ENCODE measurements around the gene CASKIN1. TPM values are rescaled to one million over a fixed set of nuclear protein-coding genes. Genes with fewer than 3 reads are reported as not detected.

Gene CASKIN1
- total and polyA plus RNA-seq, 2 of the 8 experiments (the other 6 are each of a cell fraction or from before 2014, with no cell fraction given): 1.2 to 6.4 TPM

- Histone ChIP-seq H2AK5ac (ENCODE audit: low read depth, low read length) (no peak overlapping the region), H3K4me3 (ENCODE audit: extremely low read depth in 1 of 4, insufficient read depth in 2 of 4, low read depth in 3 of 4, low read length in 4 of 4) (no peak overlapping the region), H2BK12ac (ENCODE audit: low read depth, low read length) (no peak overlapping the region), H3K79me2 (ENCODE audit: control insufficient read depth in 1 of 2, insufficient read depth in 2 of 2, low read length in 2 of 2) (peaks cover 23 to 68% of the 10 kb centered on the region in 2 experiments), H2BK20ac (ENCODE audit: low read length) (no peak overlapping the region), H3K56ac (replicated peaks; ENCODE audit: insufficient read length, low read depth, low read length) (no peak overlapping the region), H3K9ac (replicated peaks in 1 of 4; ENCODE audit: extremely low read depth in 1 of 4, low read depth in 3 of 4, low read length in 3 of 4) (no peak overlapping the region), H3K4me2 (ENCODE audit: insufficient read depth in 1 of 2, low read depth in 2 of 2, low read length in 2 of 2) (no peak overlapping the region), H2BK5ac (ENCODE audit: low read depth, low read length) (no peak overlapping the region), H4K8ac (ENCODE audit: extremely low read depth, insufficient read depth, low read length) (no peak overlapping the region), H3K27me3 (replicated peaks in 1 of 4; ENCODE audit: control insufficient read depth in 3 of 4, extremely low read depth in 1 of 4, insufficient read depth in 3 of 4, low read length in 3 of 4) (no peaks in the 10 kb centered on the region), H3K4ac (replicated peaks; ENCODE audit: insufficient read length, low read depth, low read length) (no peak overlapping the region), H2BK15ac (ENCODE audit: low read length) (no peak overlapping the region), H4K20me1 (replicated peaks in 1 of 2; ENCODE audit: control insufficient read depth in 1 of 2, insufficient read depth in 2 of 2, low read length in 2 of 2) (peaks cover 26 to 44% of the 10 kb centered on the region in 2 experiments), H3K14ac (ENCODE audit: insufficient read length) (no peak overlapping the region), H2BK120ac (replicated peaks; ENCODE audit: low read depth, low read length) (no peak overlapping the region), H4K5ac (ENCODE audit: insufficient read length, low read depth, low read length) (no peak overlapping the region), H3K23me2 (ENCODE audit: low read depth, low read length) (no peaks in the 10 kb centered on the region; the same call in 1 of the 2 replicates), H3K4me1 (replicated peaks in 1 of 4; ENCODE audit: control insufficient read depth in 3 of 4, insufficient read depth in 4 of 4, low read length in 3 of 4) (peaks cover 0 to 21% (median 11%) of the 10 kb centered on the region in 4 experiments; a peak in 3 of 7 replicates), H3K79me1 (ENCODE audit: low read depth, low read length) (peaks cover 24% of the 10 kb centered on the region), H3K18ac (ENCODE audit: extremely low read depth, low read length) (no peak overlapping the region), H3K23ac (ENCODE audit: insufficient read length) (no peak overlapping the region), H3K27ac (ENCODE audit: low read depth, low read length) (no peak overlapping the region), H3K36me3 (ENCODE audit: control insufficient read depth in 2 of 4, insufficient read depth in 4 of 4, low read length in 3 of 4) (peaks cover 7 to 17% (median 14%) of the 10 kb centered on the region in 4 experiments; a peak in 7 of 8 replicates), H4K91ac (replicated peaks; ENCODE audit: insufficient read length, low read length) (no peak overlapping the region), H3K9me3 (ENCODE audit: insufficient read depth in 2 of 2, low read depth in 1 of 2, low read length in 1 of 2) (peaks cover 0 to 17% of the 10 kb centered on the region in 2 experiments; a peak in 1 of 4 replicates), H2AFZ (ENCODE audit: low read length) (no peak overlapping the region)
- WGBS, 2 experiments (ENCODE audit: extremely low coverage in 1 of 2, insufficient coverage in 1 of 2, insufficient read length in 1 of 2, insufficient replicate concordance in 2 of 2, low coverage in 1 of 2, low lambda C conversion rate in 2 of 2, missing lambda C conversion rate in 1 of 2): 91% methylated on average over 9 of the region's 13 CpGs; no CpG with 5 or more reads in 1 of the 2 experiments
- DNase-seq (ENCODE audit: low read depth in 1 of 2, low spot score in 2 of 2) (no peak), FAIRE-seq (no peak)
- ChIA-PET CTCF (ENCODE audit: partially characterized antibody) (interaction anchor here (1.1 to 1.4 kb wide), 3 partner anchors 15 to 22 kb away, joined by 3 to 5 read pairs (median 5); no protein-coding TSS in a partner anchor), POLR2A (ENCODE audit: partially characterized antibody) (interaction anchor here (0.7 to 15.0 kb wide), 6 partner anchors 9 to 49 kb away, joined by 3 to 312 read pairs (median 4); partner anchors contain the start of gene RAB26)
- TF ChIP-seq TAF7 (optimal IDR thresholded peaks at IDR 0.05; ENCODE audit: borderline replicate concordance, low read depth, low read length) (no peak), CHD2 (IDR thresholded peaks at IDR 0.05; ENCODE audit: low read length) (no peak), RAD21 (IDR thresholded peaks at IDR 0.05 in 1 of 2, conservative IDR thresholded peaks at IDR 0.05 in 1 of 2; ENCODE audit: low read depth in 2 of 2, low read length in 2 of 2) (no peak), CHD1 (IDR thresholded peaks at IDR 0.05; ENCODE audit: low read depth, low read length) (no peak), JUN (IDR thresholded peaks at IDR 0.05; ENCODE audit: low read depth, low read length) (no peak), EZH2 (IDR thresholded peaks at IDR 0.05; ENCODE audit: low read depth, low read length, severe bottlenecking) (no peak), RNF2 (IDR thresholded peaks at IDR 0.05; ENCODE audit: borderline replicate concordance, low read depth, low read length, missing control alignments, poor library complexity, severe bottlenecking) (no peak), KDM4A (IDR thresholded peaks at IDR 0.05; ENCODE audit: low read depth, low read length, severe bottlenecking) (no peak), HDAC2 (IDR thresholded peaks at IDR 0.05; ENCODE audit: borderline replicate concordance in 1 of 2, low read depth in 2 of 2, low read length in 2 of 2) (no peak)
Measured at GRCh38 chr16:2162676-2163118, 33.7 kb downstream of the CASKIN1 start.

Measured in H1 (cell line).